OCI-LY3 (cell line): ENCODE measurements around the gene CSH2.

Source experiments
- EZH2phosphoT487 ChIP-seq: fragments of 200-600 bp; shearing (Covaris generic); IDR thresholded peaks from 2 replicates; pipeline ENCODE4 v1.6.1; 2018; ENCODE audit warnings: antibody characterized with exemption, mixed run types, low read depth
- TF ChIP-seq, protein P1 (sequence below): fragments of 200-600, 300-600 bp; sonication (generic); IDR thresholded peaks from 2 replicates; pipeline ENCODE4 v1.5.1; 2014; ENCODE audit warnings: antibody characterized with exemption, low read length, low read depth

DNA sequence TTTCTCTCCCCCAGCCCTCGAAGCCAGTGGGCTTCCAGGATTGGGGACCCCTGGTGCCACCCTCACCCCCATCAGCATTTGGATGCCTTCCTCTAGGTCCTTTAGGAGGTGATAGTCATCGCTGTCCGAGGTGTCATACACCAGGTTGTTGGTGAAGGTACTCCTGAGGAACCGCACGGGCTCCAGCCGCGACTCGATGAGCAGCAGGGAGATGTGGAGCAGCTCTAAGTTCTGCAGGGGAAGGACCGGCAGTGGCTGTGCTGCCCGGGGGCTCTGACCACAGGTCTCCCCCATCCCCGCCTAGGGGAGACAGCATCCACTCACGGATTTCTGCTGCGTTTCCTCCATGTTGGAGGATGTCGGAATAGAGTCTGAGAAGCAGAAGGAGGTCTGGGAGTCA is 36.6 kb upstream of the CSH2 start:
- TF ChIP-seq, protein P1, sequence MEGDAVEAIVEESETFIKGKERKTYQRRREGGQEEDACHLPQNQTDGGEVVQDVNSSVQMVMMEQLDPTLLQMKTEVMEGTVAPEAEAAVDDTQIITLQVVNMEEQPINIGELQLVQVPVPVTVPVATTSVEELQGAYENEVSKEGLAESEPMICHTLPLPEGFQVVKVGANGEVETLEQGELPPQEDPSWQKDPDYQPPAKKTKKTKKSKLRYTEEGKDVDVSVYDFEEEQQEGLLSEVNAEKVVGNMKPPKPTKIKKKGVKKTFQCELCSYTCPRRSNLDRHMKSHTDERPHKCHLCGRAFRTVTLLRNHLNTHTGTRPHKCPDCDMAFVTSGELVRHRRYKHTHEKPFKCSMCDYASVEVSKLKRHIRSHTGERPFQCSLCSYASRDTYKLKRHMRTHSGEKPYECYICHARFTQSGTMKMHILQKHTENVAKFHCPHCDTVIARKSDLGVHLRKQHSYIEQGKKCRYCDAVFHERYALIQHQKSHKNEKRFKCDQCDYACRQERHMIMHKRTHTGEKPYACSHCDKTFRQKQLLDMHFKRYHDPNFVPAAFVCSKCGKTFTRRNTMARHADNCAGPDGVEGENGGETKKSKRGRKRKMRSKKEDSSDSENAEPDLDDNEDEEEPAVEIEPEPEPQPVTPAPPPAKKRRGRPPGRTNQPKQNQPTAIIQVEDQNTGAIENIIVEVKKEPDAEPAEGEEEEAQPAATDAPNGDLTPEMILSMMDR, result no peak
- TF ChIP-seq EZH2phosphoT487, result no peak
